GM12872 (cell line): ENCODE measurements around the gene TPST2.

Experiments
- CTCF ChIP-seq: IDR thresholded peaks from 3 replicates; pipeline ENCODE4 v1.5.1; 2011; ENCODE audit warnings: low read depth, mild to moderate bottlenecking, low read length, moderate library complexity; ENCODE audit not compliant: insufficient read depth

The TPST2 gene

GRCh38 chr22:26525946-26526564 lies 63.9 kb downstream of the TPST2 start:
- TF ChIP-seq CTCF = no peak

DNA sequence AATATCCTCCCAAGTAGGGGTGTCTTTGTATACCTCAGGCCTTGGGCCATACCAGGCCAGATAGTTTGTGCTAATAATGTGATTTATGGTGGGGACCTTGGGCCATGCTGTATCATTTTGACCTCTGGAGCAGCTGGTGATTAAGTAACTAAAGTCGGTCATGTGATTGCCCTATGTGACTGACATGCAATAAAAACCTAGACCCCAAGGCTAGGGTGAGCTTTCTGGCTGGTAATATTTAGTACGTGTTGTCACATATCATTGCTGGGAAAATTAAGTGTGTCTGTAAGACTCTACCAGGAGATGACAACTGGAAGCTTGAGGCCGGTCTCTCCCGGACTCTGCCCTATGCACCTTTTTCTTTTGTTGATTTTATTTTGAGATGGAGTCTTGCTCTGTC lies 65.1 kb downstream of the TPST2 start:
- no peak for TF ChIP-seq CTCF

- TF ChIP-seq CTCF = no peak
These were observed 67.3 kb downstream of the TPST2 start for GRCh38 chr22:26522592-26522991.

- no peak for TF ChIP-seq CTCF
These were observed 67.9 kb downstream of the TPST2 start for GRCh38 chr22:26522012-26522411.

GRCh38 chr22:26517429-26517828 lies 72.5 kb downstream of the TPST2 start:
- TF ChIP-seq CTCF = no peak

- TF ChIP-seq CTCF = no peak
These were observed 73.4 kb downstream of the TPST2 start for GRCh38 chr22:26516503-26516902.

DNA sequence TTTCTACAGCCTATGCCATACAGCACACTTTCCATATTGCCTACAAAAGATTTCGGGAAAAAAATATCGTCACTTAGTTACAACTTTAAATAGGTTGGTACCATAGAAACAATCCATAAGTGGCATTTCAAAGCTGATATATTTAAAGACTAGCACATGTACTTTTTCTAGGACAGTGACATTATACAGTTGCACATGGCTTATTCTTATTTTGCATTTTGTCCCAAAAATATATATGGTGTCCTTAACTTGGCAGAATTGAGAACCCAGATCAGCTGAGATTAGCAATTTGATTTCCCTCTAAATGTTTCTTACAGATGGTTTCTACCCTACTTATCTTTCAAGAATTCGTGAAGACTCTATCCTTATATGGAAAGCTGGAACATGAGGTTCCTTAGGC lies 74.0 kb downstream of the TPST2 start:
- no peak for TF ChIP-seq CTCF
